GM12878 (cell line): ENCODE data around the gene UTP14C. TPM values are rescaled to one million over a fixed set of nuclear protein-coding genes. Genes with fewer than 3 reads are reported as not detected.

ENCODE experiments used
- BHLHE40 ChIP-seq, 2 experiments: fragments of 450-650 bp in 1 of 2; IDR thresholded peaks; 2 replicates each; pipeline ENCODE4 v1.6.1; 2011 to 2017; ENCODE audit warnings: low read depth in 2 of 2, borderline replicate concordance in 1 of 2, improper control_type of control experiment in 1 of 2, low read length in 1 of 2, mild to moderate bottlenecking in 1 of 2
- CBX3 ChIP-seq: fragments of 200-600 bp; sonication (generic); IDR thresholded peaks from 2 replicates; pipeline ENCODE4 v1.6.1; 2016; ENCODE audit warnings: low read depth, borderline replicate concordance
- CHD4 ChIP-seq: fragments of 200-600 bp; sonication (generic); IDR thresholded peaks from 2 replicates; pipeline ENCODE4 v1.6.1; 2016; ENCODE audit warnings: mild to moderate bottlenecking
- EP300 ChIP-seq, 2 experiments: fragments of 150-350 bp in 1 of 2; IDR thresholded peaks; 2 replicates each; pipeline ENCODE4 v1.6.1; 2011 to 2012; ENCODE audit warnings: low read depth in 2 of 2, low read length in 2 of 2, borderline replicate concordance in 1 of 2, improper control_type of control experiment in 1 of 2, inconsistent platforms in 1 of 2; ENCODE audit not compliant: control insufficient read depth in 1 of 2
- HDGF ChIP-seq: fragments of 450-650 bp; IDR thresholded peaks from 2 replicates; pipeline ENCODE4 v1.6.1; 2016; ENCODE audit warnings: antibody characterized with exemption
- IKZF1 ChIP-seq: fragments of 450-650 bp; conservative IDR thresholded peaks from 2 replicates; pipeline ENCODE4 v1.6.1; 2017; ENCODE audit warnings: antibody characterized with exemption, mild to moderate bottlenecking
- IRF4 ChIP-seq: IDR thresholded peaks from 2 replicates; pipeline ENCODE4 v1.6.1; 2011; ENCODE audit warnings: low read depth, low read length
- KAT2A ChIP-seq: conservative IDR thresholded peaks from 2 replicates; pipeline ENCODE4 v1.6.1; 2011; ENCODE audit warnings: low read depth, low read length; ENCODE audit not compliant: control insufficient read depth
- POLR2AphosphoS5 ChIP-seq: IDR thresholded peaks from 2 replicates; pipeline ENCODE4 v1.6.1; 2011; ENCODE audit warnings: mild to moderate bottlenecking, low read length, inconsistent platforms
- PRDM15 ChIP-seq: fragments of 450-650 bp; formaldehyde crosslinking; IDR thresholded peaks from 2 replicates; pipeline ENCODE4 v1.4.0; 2020; ENCODE audit warnings: mild to moderate bottlenecking, moderate library complexity
- RFX5 ChIP-seq: IDR thresholded peaks from 2 replicates; pipeline ENCODE4 v1.6.1; 2011; ENCODE audit warnings: low read depth, low read length, improper control_type of control experiment
- RUNX3 ChIP-seq: IDR thresholded peaks from 2 replicates; pipeline ENCODE4 v1.6.1; 2012; ENCODE audit warnings: low read length, inconsistent platforms
- SIN3A ChIP-seq: IDR thresholded peaks from 2 replicates; pipeline ENCODE4 v1.6.1; 2012; ENCODE audit warnings: low read depth, low read length, improper control_type of control experiment
- SMAD5 ChIP-seq: IDR thresholded peaks from 2 replicates; pipeline ENCODE4 v1.6.1; 2016; ENCODE audit warnings: antibody characterized with exemption, low read depth
- SMC3 ChIP-seq: IDR thresholded peaks from 2 replicates; pipeline ENCODE4 v1.6.1; 2011; ENCODE audit warnings: low read length, improper control_type of control experiment, borderline replicate concordance
- STAT3 ChIP-seq: IDR thresholded peaks from 2 replicates; pipeline ENCODE4 v1.6.1; 2011; ENCODE audit warnings: low read depth, low read length, improper control_type of control experiment
- USF2 ChIP-seq: IDR thresholded peaks from 2 replicates; pipeline ENCODE4 v1.6.1; 2011; ENCODE audit warnings: low read depth, low read length, improper control_type of control experiment, borderline replicate concordance
- YY1 ChIP-seq: IDR thresholded peaks from 2 replicates; pipeline ENCODE4 v1.6.1; 2011; ENCODE audit warnings: low read depth, mild to moderate bottlenecking, low read length
- ZNF384 ChIP-seq: IDR thresholded peaks from 2 replicates; pipeline ENCODE4 v1.6.1; 2012; ENCODE audit warnings: low read depth, mild to moderate bottlenecking, low read length, improper control_type of control experiment, borderline replicate concordance
- ZNF622 ChIP-seq: fragments of 450-650 bp; IDR thresholded peaks from 2 replicates; pipeline ENCODE4 v1.6.1; 2017; ENCODE audit warnings: mild to moderate bottlenecking, inconsistent platforms
- polyA plus RNA-seq, 11 experiments: library from polyadenylated mRNA; depleted of rRNA in 4 of 11; unstranded in 6 of 11; stranded (reverse) in 5 of 11; fragments of >200 nt; fragmentation: Nextera tagmentation in 4 of 11; fragmentation: Illumina TruSeq in 1 of 11; extraction: Ambion mirVana in 4 of 11; extraction: Trizol in 1 of 11; gene quantifications; 1 replicate in 1 of 11; 2 replicates in 10 of 11; pipeline versions ENCODE4 v1.2.1 to v1.2.3, GENCODE V29; 2011 to 2016; ENCODE audit warnings: inconsistent platforms in 2 of 11, missing spikeins in 2 of 11, low read depth in 1 of 11
- total RNA-seq, 4 experiments: library from RNA; depleted of rRNA in 3 of 4; stranded (reverse); fragments of >200 nt in 3 of 4; fragmentation: Illumina TruSeq in 1 of 4; extraction: Trizol in 1 of 4; gene quantifications; 2 replicates each; pipeline versions ENCODE4 v1.2.1 to v1.2.3, GENCODE V29; 2013 to 2021
- TF ChIP-seq, protein P1 (sequence below): fragments of 450-650 bp; formaldehyde crosslinking; IDR thresholded peaks from 2 replicates; pipeline ENCODE4 v1.5.0; 2022; ENCODE audit warnings: mild to moderate bottlenecking, missing genetic modification characterization

Gene UTP14C
- total and polyA plus RNA-seq, 10 of the 15 experiments (the other 5 are each of a cell fraction or from before 2014, with no cell fraction given), result 3.4 to 11.2 (median 6.0) TPM

DNA sequence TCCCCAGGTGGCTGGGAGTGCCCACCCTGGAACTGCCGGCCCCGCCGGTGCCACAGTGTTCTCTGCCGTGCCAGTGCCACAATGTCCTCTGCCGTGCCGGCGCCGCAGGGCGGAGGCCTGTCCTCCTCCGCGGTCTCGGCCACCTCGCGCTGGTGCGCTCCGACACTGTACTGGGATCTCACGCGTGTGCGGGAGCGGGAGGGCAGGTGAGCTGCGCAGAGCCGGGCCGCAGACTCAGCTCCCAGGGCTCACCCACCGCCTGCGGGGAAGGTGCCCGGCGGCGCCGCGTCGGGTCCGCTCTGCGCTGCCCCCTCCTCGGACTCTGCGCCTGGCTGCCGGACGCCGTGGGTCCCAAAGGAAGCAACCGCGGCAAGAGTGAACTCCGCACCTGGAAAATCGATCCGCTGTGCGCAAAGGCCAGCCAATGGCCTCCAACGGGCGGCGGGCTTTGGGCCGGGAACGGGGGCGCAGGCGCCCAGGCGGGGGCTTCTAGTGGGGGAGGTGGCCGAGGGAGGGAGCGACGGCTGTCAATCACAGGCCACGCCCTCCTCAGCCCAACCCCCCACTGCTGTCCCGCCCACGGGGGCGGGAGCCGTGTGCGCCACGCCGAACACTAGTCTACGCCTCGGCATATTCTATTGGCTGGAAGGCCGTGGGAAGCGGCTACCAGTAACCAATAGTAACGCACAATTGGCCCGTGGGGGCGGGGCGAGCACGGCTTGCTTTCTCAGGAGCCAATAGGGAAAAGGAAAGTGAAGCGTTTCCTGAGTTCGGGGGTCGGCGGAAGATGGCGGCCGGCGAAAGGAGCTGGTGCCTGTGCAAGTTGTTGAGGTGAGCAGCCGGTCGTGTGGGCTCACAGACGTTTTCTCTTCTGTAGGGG, 12.6 kb upstream of the UTP14C start, which contains the start of gene ALG11 (continued):
- TF ChIP-seq, protein P1, sequence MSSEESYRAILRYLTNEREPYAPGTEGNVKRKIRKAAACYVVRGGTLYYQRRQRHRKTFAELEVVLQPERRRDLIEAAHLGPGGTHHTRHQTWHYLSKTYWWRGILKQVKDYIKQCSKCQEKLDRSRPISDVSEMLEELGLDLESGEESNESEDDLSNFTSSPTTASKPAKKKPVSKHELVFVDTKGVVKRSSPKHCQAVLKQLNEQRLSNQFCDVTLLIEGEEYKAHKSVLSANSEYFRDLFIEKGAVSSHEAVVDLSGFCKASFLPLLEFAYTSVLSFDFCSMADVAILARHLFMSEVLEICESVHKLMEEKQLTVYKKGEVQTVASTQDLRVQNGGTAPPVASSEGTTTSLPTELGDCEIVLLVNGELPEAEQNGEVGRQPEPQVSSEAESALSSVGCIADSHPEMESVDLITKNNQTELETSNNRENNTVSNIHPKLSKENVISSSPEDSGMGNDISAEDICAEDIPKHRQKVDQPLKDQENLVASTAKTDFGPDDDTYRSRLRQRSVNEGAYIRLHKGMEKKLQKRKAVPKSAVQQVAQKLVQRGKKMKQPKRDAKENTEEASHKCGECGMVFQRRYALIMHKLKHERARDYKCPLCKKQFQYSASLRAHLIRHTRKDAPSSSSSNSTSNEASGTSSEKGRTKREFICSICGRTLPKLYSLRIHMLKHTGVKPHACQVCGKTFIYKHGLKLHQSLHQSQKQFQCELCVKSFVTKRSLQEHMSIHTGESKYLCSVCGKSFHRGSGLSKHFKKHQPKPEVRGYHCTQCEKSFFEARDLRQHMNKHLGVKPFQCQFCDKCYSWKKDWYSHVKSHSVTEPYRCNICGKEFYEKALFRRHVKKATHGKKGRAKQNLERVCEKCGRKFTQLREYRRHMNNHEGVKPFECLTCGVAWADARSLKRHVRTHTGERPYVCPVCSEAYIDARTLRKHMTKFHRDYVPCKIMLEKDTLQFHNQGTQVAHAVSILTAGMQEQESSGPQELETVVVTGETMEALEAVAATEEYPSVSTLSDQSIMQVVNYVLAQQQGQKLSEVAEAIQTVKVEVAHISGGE, result no peak
- TF ChIP-seq CHD4 (no peak), STAT3 (no peak), SMAD5 (peak; percentile 64; the same call in 1 of the 2 replicates), HDGF (peak; percentile 70; the same call in 1 of the 2 replicates), RFX5 (peak; percentile 83), IKZF1 (peak; percentile 81), POLR2AphosphoS5 (peak; percentile 91), EP300 (IDR thresholded peaks at IDR 0.05; ENCODE audit: borderline replicate concordance in 1 of 2, control insufficient read depth in 1 of 2, low read depth in 2 of 2, low read length in 2 of 2) (no peak), KAT2A (no peak), ZNF622 (no peak), SIN3A (no peak), BHLHE40 (IDR thresholded peaks at IDR 0.05; ENCODE audit: borderline replicate concordance in 1 of 2, low read depth in 2 of 2, low read length in 1 of 2) (peak in 1 of 2 experiments; percentile 52; a peak in 3 of 4 replicates), IRF4 (no peak), RUNX3 (peak; percentile 9; the same call in 1 of the 2 replicates), CBX3 (no peak), SMC3 (no peak), USF2 (no peak), PRDM15 (CRISPR knock-in tag) (no peak), YY1 (peak; percentile 96), ZNF384 (no peak)
